Activated naive CD8-positive, alpha-beta T cell treated with anti-CD3 and anti-CD28 coated beads for 36 hours (primary cell): Measurements from ENCODE around the gene GPR15. TPM values are rescaled to one million over a fixed set of nuclear protein-coding genes. Genes with fewer than 3 reads are reported as not detected.

Experiments used
- DNase-seq: peaks from one replicate; pipeline ENCODE4 v3.0.0; 2021
- H3K27ac Mint-ChIP-seq: one replicate; pipeline ENCODE4 v1.8.0; 2022; ENCODE audit warnings: mild to moderate bottlenecking, moderate library complexity, mixed read lengths
- H3K27me3 Mint-ChIP-seq: one replicate; pipeline ENCODE4 v1.8.0; 2022; ENCODE audit warnings: mild to moderate bottlenecking, mixed read lengths
- H3K36me3 Mint-ChIP-seq: one replicate; pipeline ENCODE4 v1.8.0; 2021; ENCODE audit warnings: mild to moderate bottlenecking, mixed read lengths
- H3K4me1 Mint-ChIP-seq: one replicate; pipeline ENCODE4 v1.8.0; 2021; ENCODE audit warnings: mixed read lengths
- H3K4me3 Mint-ChIP-seq: one replicate; pipeline ENCODE4 v1.8.0; 2022; ENCODE audit warnings: mild to moderate bottlenecking, moderate library complexity, mixed read lengths
- H3K9me3 Mint-ChIP-seq: one replicate; pipeline ENCODE4 v1.8.0; 2022; ENCODE audit warnings: mixed read lengths
- total RNA-seq, 2 experiments: library from RNA; stranded (reverse); gene quantifications; one replicate each; pipeline ENCODE4 v1.2.3, GENCODE V29; 2021

GPR15 gene
- total RNA-seq, 2 experiments from 2014 or later: 0.52 to 1.0 TPM

GRCh38 chr3:98581474-98581873 is 49.7 kb downstream of the GPR15 start:
- Mint-ChIP-seq H3K27ac (no peak overlapping the region), H3K4me3 (no peak overlapping the region), H3K4me1 (peaks cover 27% of the 10 kb centered on the region), H3K27me3 (no peaks in the 10 kb centered on the region), H3K9me3 (no peaks in the 10 kb centered on the region), H3K36me3 (peaks cover 47% of the 10 kb centered on the region)
- no peak for DNase-seq

- H3K27me3 Mint-ChIP-seq: no peaks in the 10 kb centered on the region
- H3K4me3 Mint-ChIP-seq: no peak overlapping the region
- no peak overlapping the region for H3K27ac Mint-ChIP-seq
- no peak for DNase-seq
- H3K4me1 Mint-ChIP-seq: peaks cover 27% of the 10 kb centered on the region
- peaks cover 42% of the 10 kb centered on the region for H3K36me3 Mint-ChIP-seq
- H3K9me3 Mint-ChIP-seq: no peaks in the 10 kb centered on the region
Observed at GRCh38 chr3:98582042-98582441, 50.3 kb downstream of the GPR15 start.

- peaks cover 41% of the 10 kb centered on the region for H3K36me3 Mint-ChIP-seq
- H3K9me3 Mint-ChIP-seq: no peaks in the 10 kb centered on the region
- no peak for DNase-seq
- H3K27me3 Mint-ChIP-seq: no peaks in the 10 kb centered on the region
- H3K4me3 Mint-ChIP-seq: no peak overlapping the region
- peaks cover 21% of the 10 kb centered on the region for H3K4me1 Mint-ChIP-seq
- no peak overlapping the region for H3K27ac Mint-ChIP-seq
Observed at GRCh38 chr3:98583766-98584165, 52.0 kb downstream of the GPR15 start.

Other genes with a start within 250 kb of the GPR15 start
- gene OR5H2, start 249.5 kb upstream of the GPR15 start, total RNA-seq: not detected
- gene OR5K4, start 178.1 kb upstream of the GPR15 start, total RNA-seq: not detected
- gene OR5K3, start 141.3 kb upstream of the GPR15 start, total RNA-seq: not detected
- gene OR5K1, start 68.8 kb upstream of the GPR15 start, total RNA-seq: not detected
- not detected for gene OR5K2, start 34.3 kb upstream of the GPR15 start, total RNA-seq
- gene CLDND1, start 9.1 kb upstream of the GPR15 start, total RNA-seq: 100 to 1,000 TPM; 196 to 204 TPM
- 10 to 100 TPM; 48.6 to 54.7 TPM for gene CPOX, start 61.6 kb downstream of the GPR15 start, total RNA-seq
- under 1 TPM; 0.28 to 0.58 TPM for gene ST3GAL6, start 231.4 kb downstream of the GPR15 start, total RNA-seq